IMR-90 (cell line): ENCODE results near the gene TXNDC12.

Source experiments
- CEBPB ChIP-seq: IDR thresholded peaks from 2 replicates; pipeline ENCODE4 v1.6.1; 2012; ENCODE audit warnings: low read depth, low read length, improper control_type of control experiment
- FOS ChIP-seq: fragments of 150-350 bp; IDR thresholded peaks from 2 replicates; pipeline ENCODE4 v1.6.1; 2016; ENCODE audit warnings: low read depth, low read length
- POLR2A ChIP-seq: IDR thresholded peaks from 2 replicates; pipeline ENCODE4 v1.6.1; 2012; ENCODE audit warnings: mild to moderate bottlenecking, low read depth, low read length
- RAD21 ChIP-seq: IDR thresholded peaks from 2 replicates; pipeline ENCODE4 v1.6.1; 2012; ENCODE audit warnings: low read length, improper control_type of control experiment
- RCOR1 ChIP-seq: IDR thresholded peaks from 2 replicates; pipeline ENCODE4 v1.6.1; 2012; ENCODE audit warnings: mild to moderate bottlenecking, low read length, improper control_type of control experiment; ENCODE audit not compliant: insufficient replicate concordance
- RFX5 ChIP-seq: IDR thresholded peaks from 2 replicates; pipeline ENCODE4 v1.8.0; 2012; ENCODE audit warnings: low read depth, mild to moderate bottlenecking, low read length, moderate library complexity
- SMC3 ChIP-seq: fragments of 150-350 bp; IDR thresholded peaks from 2 replicates; pipeline ENCODE4 v1.6.1; 2016; ENCODE audit warnings: low read depth, mild to moderate bottlenecking, antibody characterized with exemption, low read length, moderate library complexity
- TF ChIP-seq, protein P1 (sequence below): conservative IDR thresholded peaks from 2 replicates; pipeline ENCODE4 v1.5.1; 2012; ENCODE audit warnings: mild to moderate bottlenecking, low read depth, low read length, improper control_type of control experiment

DNA sequence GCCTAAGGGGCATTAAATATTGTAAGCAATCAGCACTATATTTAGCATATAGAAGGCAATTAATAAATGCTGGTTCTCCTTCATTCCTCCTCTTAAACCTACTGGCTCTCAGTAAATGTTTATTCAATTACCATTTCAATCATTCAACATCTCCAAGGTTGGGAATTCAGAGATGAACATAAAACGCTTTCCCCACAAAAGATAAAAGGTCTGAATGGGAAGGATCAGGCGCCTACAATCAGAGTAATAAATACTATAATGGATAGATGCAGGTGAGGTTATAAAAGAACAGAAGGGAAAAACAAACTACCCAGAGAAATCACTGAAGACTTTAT is 21.0 kb downstream of the TXNDC12 start:
- TF ChIP-seq, protein P1, sequence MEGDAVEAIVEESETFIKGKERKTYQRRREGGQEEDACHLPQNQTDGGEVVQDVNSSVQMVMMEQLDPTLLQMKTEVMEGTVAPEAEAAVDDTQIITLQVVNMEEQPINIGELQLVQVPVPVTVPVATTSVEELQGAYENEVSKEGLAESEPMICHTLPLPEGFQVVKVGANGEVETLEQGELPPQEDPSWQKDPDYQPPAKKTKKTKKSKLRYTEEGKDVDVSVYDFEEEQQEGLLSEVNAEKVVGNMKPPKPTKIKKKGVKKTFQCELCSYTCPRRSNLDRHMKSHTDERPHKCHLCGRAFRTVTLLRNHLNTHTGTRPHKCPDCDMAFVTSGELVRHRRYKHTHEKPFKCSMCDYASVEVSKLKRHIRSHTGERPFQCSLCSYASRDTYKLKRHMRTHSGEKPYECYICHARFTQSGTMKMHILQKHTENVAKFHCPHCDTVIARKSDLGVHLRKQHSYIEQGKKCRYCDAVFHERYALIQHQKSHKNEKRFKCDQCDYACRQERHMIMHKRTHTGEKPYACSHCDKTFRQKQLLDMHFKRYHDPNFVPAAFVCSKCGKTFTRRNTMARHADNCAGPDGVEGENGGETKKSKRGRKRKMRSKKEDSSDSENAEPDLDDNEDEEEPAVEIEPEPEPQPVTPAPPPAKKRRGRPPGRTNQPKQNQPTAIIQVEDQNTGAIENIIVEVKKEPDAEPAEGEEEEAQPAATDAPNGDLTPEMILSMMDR = no peak
- TF ChIP-seq POLR2A (no peak), FOS (no peak), SMC3 (no peak), RAD21 (no peak), RCOR1 (no peak), CEBPB (no peak), RFX5 (no peak)
